IMR-90 (cell line): ENCODE measurements around the gene PPP1R9B. TPM values are rescaled to one million over a fixed set of nuclear protein-coding genes. Genes with fewer than 3 reads are reported as not detected.

Experiments used
- ATAC-seq: fragments of 200-7000 bp; cut with Tn5 transposase; 2 replicates; pipeline ENCODE4 v1.9.1; 2020; ENCODE audit warnings: low read depth, mild to moderate bottlenecking, moderate library complexity
- BruUV-seq: library from RNA; stranded (reverse); fragments of 400-500 nt; replicated peaks from 2 replicates; lab custom pipeline; 2021; lab: Mats Ljungman, UMichigan
- CTCF ChIA-PET: fragments of 300-600 bp; formaldehyde crosslinking; extraction: SDS; loops from one replicate; lab custom pipeline; 2021; ENCODE audit warnings: antibody characterized with exemption; lab: Yijun Ruan, JAX
- POLR2A ChIA-PET: fragments of 300-600 bp; sonication (Branson Sonifier 250); formaldehyde crosslinking; loops from one replicate; lab custom pipeline; 2022; ENCODE audit warnings: antibody characterized with exemption; ENCODE audit not compliant: unreplicated experiment; lab: Charles Lee
- DNase-seq: peaks from one replicate; pipeline ENCODE4 v3.0.0; 2013
- H2AFZ ChIP-seq: replicated peaks from 2 replicates; pipeline ENCODE3; 2013; ENCODE audit warnings: low read length, mild to moderate bottlenecking; ENCODE audit not compliant: poor library complexity
- H2AK5ac ChIP-seq: 2 replicates; pipeline ENCODE4 v1.6.1; 2013; ENCODE audit warnings: low read depth, low read length, inconsistent platforms
- H2AK9ac ChIP-seq: replicated peaks from 2 replicates; pipeline ENCODE3; 2013; ENCODE audit warnings: mild to moderate bottlenecking, low read depth, low read length, moderate library complexity; ENCODE audit not compliant: poor library complexity
- H2BK120ac ChIP-seq: 2 replicates; pipeline ENCODE4 v1.6.1; 2013; ENCODE audit warnings: low read depth, low read length, inconsistent platforms
- H2BK15ac ChIP-seq: 3 replicates; pipeline ENCODE4 v1.6.1; 2013; ENCODE audit warnings: low read depth, low read length, inconsistent platforms
- H2BK20ac ChIP-seq: 2 replicates; pipeline ENCODE4 v1.6.1; 2013; ENCODE audit warnings: low read depth, mild to moderate bottlenecking, inconsistent platforms, low read length, moderate library complexity
- H2BK5ac ChIP-seq: 2 replicates; pipeline ENCODE4 v1.6.1; 2013; ENCODE audit warnings: mild to moderate bottlenecking, low read depth, low read length, inconsistent platforms; ENCODE audit not compliant: poor library complexity, severe bottlenecking
- H3K14ac ChIP-seq: replicated peaks from 2 replicates; pipeline ENCODE4 v1.6.1; 2013; ENCODE audit warnings: low read depth, low read length, inconsistent platforms
- H3K18ac ChIP-seq: 2 replicates; pipeline ENCODE4 v1.6.1; 2013; ENCODE audit warnings: low read depth, low read length, control low read depth
- H3K23ac ChIP-seq: 2 replicates; pipeline ENCODE4 v1.6.1; 2013; ENCODE audit warnings: low read depth, low read length, inconsistent platforms
- H3K27ac ChIP-seq: 2 replicates; pipeline ENCODE4 v1.5.1; 2013; ENCODE audit warnings: mild to moderate bottlenecking, control low read depth, low read length; ENCODE audit not compliant: insufficient read depth
- H3K27me3 ChIP-seq: 2 replicates; pipeline ENCODE4 v1.6.1; 2013; ENCODE audit warnings: low read length; ENCODE audit not compliant: control insufficient read depth, insufficient read depth
- H3K36me3 ChIP-seq: 2 replicates; pipeline ENCODE4 v1.6.1; 2013; ENCODE audit warnings: low read length, mixed read lengths; ENCODE audit not compliant: control insufficient read depth, insufficient read depth
- H3K4ac ChIP-seq: 2 replicates; pipeline ENCODE4 v1.6.1; 2013; ENCODE audit warnings: low read depth, low read length, inconsistent platforms
- H3K4me1 ChIP-seq: 2 replicates; pipeline ENCODE4 v1.6.1; 2013; ENCODE audit warnings: low read length, mixed read lengths; ENCODE audit not compliant: control insufficient read depth, insufficient read depth
- H3K4me2 ChIP-seq: 2 replicates; pipeline ENCODE4 v1.6.1; 2013; ENCODE audit warnings: low read depth, mild to moderate bottlenecking, control low read depth, low read length, moderate library complexity
- H3K4me3 ChIP-seq: 2 replicates; pipeline ENCODE4 v1.5.1; 2013; ENCODE audit warnings: low read depth, mild to moderate bottlenecking, control low read depth, low read length, moderate library complexity; ENCODE audit not compliant: insufficient read depth
- H3K56ac ChIP-seq: 2 replicates; pipeline ENCODE4 v1.6.1; 2013; ENCODE audit warnings: low read length, inconsistent platforms; ENCODE audit not compliant: insufficient read depth; ENCODE audit errors: extremely low read depth
- H3K79me1 ChIP-seq, 2 experiments: 2 replicates each; pipeline ENCODE4 v1.6.1; 2013; ENCODE audit warnings: low read length in 2 of 2, inconsistent platforms in 1 of 2, low read depth in 1 of 2
- H3K9ac ChIP-seq: 2 replicates; pipeline ENCODE4 v1.6.1; 2013; ENCODE audit warnings: low read depth, low read length, control low read depth
- H3K9me1 ChIP-seq: 2 replicates; pipeline ENCODE4 v1.6.1; 2013; ENCODE audit warnings: low read length, inconsistent platforms; ENCODE audit not compliant: insufficient read depth
- H3K9me3 ChIP-seq: 2 replicates; pipeline ENCODE4 v1.6.1; 2013; ENCODE audit warnings: low read length; ENCODE audit not compliant: control insufficient read depth, insufficient read depth
- H4K20me1 ChIP-seq: 2 replicates; pipeline ENCODE4 v1.6.1; 2013; ENCODE audit warnings: low read length, inconsistent platforms; ENCODE audit not compliant: insufficient read depth
- H4K5ac ChIP-seq: 2 replicates; pipeline ENCODE4 v1.6.1; 2013; ENCODE audit warnings: mild to moderate bottlenecking, low read depth, low read length, control low read depth
- H4K8ac ChIP-seq, 2 experiments: 2 replicates each; pipeline ENCODE4 v1.6.1; 2013; ENCODE audit warnings: low read depth in 2 of 2, low read length in 2 of 2, control low read depth in 1 of 2, inconsistent platforms in 1 of 2
- H4K91ac ChIP-seq: 2 replicates; pipeline ENCODE4 v1.6.1; 2013; ENCODE audit warnings: low read depth, low read length, inconsistent platforms; ENCODE audit not compliant: insufficient read depth
- FOS ChIP-seq: fragments of 150-350 bp; IDR thresholded peaks from 2 replicates; pipeline ENCODE4 v1.6.1; 2016; ENCODE audit warnings: low read depth, low read length
- MAFK ChIP-seq: IDR thresholded peaks from 2 replicates; pipeline ENCODE4 v1.6.1; 2012; ENCODE audit warnings: low read depth, low read length, improper control_type of control experiment
- POLR2A ChIP-seq: IDR thresholded peaks from 2 replicates; pipeline ENCODE4 v1.6.1; 2012; ENCODE audit warnings: mild to moderate bottlenecking, low read depth, low read length
- SMC3 ChIP-seq: fragments of 150-350 bp; IDR thresholded peaks from 2 replicates; pipeline ENCODE4 v1.6.1; 2016; ENCODE audit warnings: low read depth, mild to moderate bottlenecking, antibody characterized with exemption, low read length, moderate library complexity
- WGBS, 2 experiments: methylation state at CpG; one replicate each; pipeline versions ENCODE4 v1.1.5 to v1.1.7; 2013; ENCODE audit warnings: missing lambda C conversion rate in 2 of 2; ENCODE audit not compliant: insufficient read length in 1 of 2; ENCODE audit errors: extremely low coverage in 2 of 2; 5-methylcytosine and 5-hydroxymethylcytosine counted together
- dilution Hi-C: fragments of 300-500 bp; cut with HindIII; formaldehyde crosslinking; loops from one replicate; pipeline ENCODE4 v1.14.3; 2018; ENCODE audit warnings: low sequenced_read_pairs; ENCODE audit not compliant: unreplicated experiment
- in situ Hi-C: fragments of 300-500 bp; cut with MboI; formaldehyde crosslinking; loops from 3 replicates; pipeline ENCODE4 v1.14.3; 2019; ENCODE audit warnings: low sequenced_read_pairs, inconsistent platforms, mixed read lengths
- intact Hi-C: fragments of 100-400 bp; cut with micrococcal nuclease; formaldehyde crosslinking; loops from 2 replicates; pipeline ENCODE4 v1.10.0; 2022
- polyA plus RNA-seq, 3 experiments: library from polyadenylated mRNA; depleted of rRNA; stranded (reverse); fragments of >200 nt; gene quantifications; 2 replicates each; pipeline ENCODE4 v1.2.3, GENCODE V29; 2012; ENCODE audit warnings: low replicate concordance in 1 of 3
- total RNA-seq: library from RNA; depleted of rRNA; stranded (reverse); fragments of >200 nt; gene quantifications from 2 replicates; pipeline ENCODE4 v1.2.3, GENCODE V29; 2012
- TF ChIP-seq, protein P1 (sequence below): fragments of 150-350 bp; IDR thresholded peaks from 2 replicates; pipeline ENCODE4 v1.6.1; 2016; ENCODE audit warnings: low read depth, mild to moderate bottlenecking, low read length, moderate library complexity, borderline replicate concordance

The PPP1R9B gene
- total and polyA plus RNA-seq, 2 of the 4 experiments (the other 2 are of a cell fraction): 23.0 to 28.0 TPM

DNA sequence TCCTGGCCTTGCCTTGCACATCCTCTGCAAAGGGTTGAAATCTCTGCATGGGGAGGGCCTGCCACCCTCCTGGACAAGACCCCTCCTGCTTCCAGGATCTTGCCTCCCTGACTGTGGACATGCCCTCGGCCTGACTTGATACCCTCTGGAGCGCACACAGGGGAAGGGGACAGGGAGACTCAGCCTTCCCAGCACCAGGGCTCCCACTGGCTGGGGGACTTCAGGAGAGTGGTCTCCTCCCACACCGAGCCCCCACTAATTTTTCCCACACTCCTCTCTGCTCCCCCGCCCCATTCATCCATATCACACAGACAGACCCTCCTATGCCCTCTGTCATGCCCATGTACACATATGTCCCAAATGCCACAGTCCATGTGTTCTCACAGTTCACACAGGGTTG is 29.6 kb upstream of the PPP1R9B start:
- Histone ChIP-seq H2BK20ac (0 out of 2 replicates have a peak overlapping the region, but pooled peaks have one; percentile 1), H3K4ac (peak overlapping the region; percentile 71), H4K91ac (peak overlapping the region; percentile 46; the same call in 1 of the 2 replicates), H2AFZ (no peak overlapping the region), H4K5ac (no peak overlapping the region), H3K56ac (no peak overlapping the region), H3K9me3 (no peaks in the 10 kb centered on the region), H3K36me3 (peaks cover 27% of the 10 kb centered on the region), H2AK9ac (no peak overlapping the region), H3K14ac (peak overlapping the region; percentile 13; the same call in 1 of the 2 replicates), H3K23ac (no peak overlapping the region), H4K20me1 (peaks cover 59% of the 10 kb centered on the region), H2AK5ac (peak overlapping the region; percentile 83), H3K9me1 (peaks cover 25% of the 10 kb centered on the region), H2BK5ac (peak overlapping the region; percentile 44), H2BK120ac (peak overlapping the region; percentile 25; the same call in 1 of the 2 replicates), H4K8ac (no peak overlapping the region), H3K4me1 (peaks cover 26% of the 10 kb centered on the region), H3K9ac (no peak overlapping the region), H3K18ac (no peak overlapping the region), H3K4me2 (no peak overlapping the region), H2BK15ac (0 out of 3 replicates have a peak overlapping the region, but pooled peaks have one; percentile 24), H3K27me3 (no peaks in the 10 kb centered on the region), H3K27ac (peak overlapping the region; percentile 64), H3K4me3 (no peak overlapping the region), H3K79me1 (peaks cover 15 to 29% of the 10 kb centered on the region in 2 experiments; a peak in 3 of 4 replicates)
- dilution Hi-C loops: no loop called here
- ATAC-seq (no peak), DNase-seq (no peak)
- ChIA-PET CTCF (no interaction called here), POLR2A (interaction anchor here (0.6 to 1.2 kb wide), 3 partner anchors 32 to 89 kb away, joined by 3 to 6 read pairs (median 3); no protein-coding TSS in a partner anchor)
- BruUV-seq: no TSS peak
- TF ChIP-seq, protein P1, sequence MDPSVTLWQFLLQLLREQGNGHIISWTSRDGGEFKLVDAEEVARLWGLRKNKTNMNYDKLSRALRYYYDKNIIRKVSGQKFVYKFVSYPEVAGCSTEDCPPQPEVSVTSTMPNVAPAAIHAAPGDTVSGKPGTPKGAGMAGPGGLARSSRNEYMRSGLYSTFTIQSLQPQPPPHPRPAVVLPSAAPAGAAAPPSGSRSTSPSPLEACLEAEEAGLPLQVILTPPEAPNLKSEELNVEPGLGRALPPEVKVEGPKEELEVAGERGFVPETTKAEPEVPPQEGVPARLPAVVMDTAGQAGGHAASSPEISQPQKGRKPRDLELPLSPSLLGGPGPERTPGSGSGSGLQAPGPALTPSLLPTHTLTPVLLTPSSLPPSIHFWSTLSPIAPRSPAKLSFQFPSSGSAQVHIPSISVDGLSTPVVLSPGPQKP: no peak
- TF ChIP-seq FOS (no peak), MAFK (no peak), SMC3 (no peak), POLR2A (no peak)
- WGBS, 2 experiments: 80% methylated on average over 2 of the region's 4 CpGs; no CpG with 5 or more reads in 1 of the 2 experiments
- intact Hi-C loops: no loop called here
- in situ Hi-C loops: no loop called here
